Effector memory CD4-positive, alpha-beta T cell (primary cell): ENCODE data around the gene ADARB2.

ENCODE experiments used
- DNase-seq, 3 donors: peaks; one replicate each; pipeline ENCODE4 v3.0.0-alpha.2; 2020
- H3K27ac ChIP-seq: 2 replicates; pipeline ENCODE4 v1.7.0; 2013; ENCODE audit warnings: mild to moderate bottlenecking, low read length, moderate library complexity; ENCODE audit not compliant: insufficient read depth, poor library complexity, severe bottlenecking
- H3K27me3 ChIP-seq: replicated peaks from 2 replicates; pipeline ENCODE4 v1.7.0; 2013; ENCODE audit warnings: mild to moderate bottlenecking, low read length; ENCODE audit not compliant: insufficient read depth, control insufficient read depth, poor library complexity, severe bottlenecking
- H3K36me3 ChIP-seq: 2 replicates; pipeline ENCODE4 v1.7.0; 2013; ENCODE audit warnings: mild to moderate bottlenecking, low read length, moderate library complexity; ENCODE audit not compliant: control insufficient read depth, insufficient read depth
- H3K4me1 ChIP-seq: 2 replicates; pipeline ENCODE4 v1.7.0; 2013; ENCODE audit warnings: low read length, mild to moderate bottlenecking; ENCODE audit not compliant: control insufficient read depth, insufficient read depth, poor library complexity, severe bottlenecking
- H3K4me3 ChIP-seq: 2 replicates; pipeline ENCODE4 v1.7.0; 2013; ENCODE audit warnings: low read length, low read depth, mild to moderate bottlenecking; ENCODE audit not compliant: insufficient read depth, poor library complexity, severe bottlenecking
- H3K9me3 ChIP-seq: 2 replicates; pipeline ENCODE4 v1.7.0; 2013; ENCODE audit warnings: mild to moderate bottlenecking, low read length, moderate library complexity; ENCODE audit not compliant: control insufficient read depth

The ADARB2 gene

DNA sequence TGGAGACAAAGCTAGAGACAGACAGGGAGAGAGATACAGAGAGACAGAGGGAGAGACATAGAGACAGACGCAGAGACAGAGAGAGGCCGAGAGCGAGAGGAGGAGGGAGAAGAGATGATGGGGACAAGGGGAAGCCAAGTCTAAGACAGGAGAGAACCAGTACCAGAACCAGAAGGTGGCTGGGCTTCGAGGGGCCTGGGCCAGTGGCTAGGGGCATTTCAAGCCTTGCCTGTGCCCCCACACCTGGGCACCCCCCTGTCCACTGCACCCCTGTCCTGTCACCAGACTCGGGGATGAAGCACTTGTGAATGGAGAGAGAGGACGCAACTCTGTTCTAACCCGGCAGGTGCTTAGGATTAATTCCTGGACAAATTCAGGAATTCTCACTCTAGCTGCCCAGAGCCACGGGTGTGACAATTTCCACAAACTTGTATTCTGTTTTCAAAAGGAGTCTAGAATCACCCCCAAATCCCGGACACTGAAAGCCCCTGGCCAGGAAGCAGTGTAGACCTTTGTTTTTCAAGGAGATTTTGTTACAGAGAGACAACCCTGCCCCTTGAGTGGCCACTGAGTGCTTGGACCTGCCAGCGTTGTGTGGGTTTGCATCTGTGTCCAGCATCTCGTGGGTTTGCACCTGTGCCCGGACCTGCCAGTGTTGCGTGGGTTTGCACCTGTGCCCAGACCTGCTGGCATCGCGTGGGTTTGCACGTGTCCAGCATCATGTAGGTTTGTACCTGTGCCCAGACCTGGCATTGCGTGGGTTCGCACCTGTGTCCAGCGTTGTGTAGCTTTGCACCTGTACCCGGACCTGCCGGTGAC is 523.9 kb downstream of the ADARB2 start:
- Histone ChIP-seq H3K4me1 (no peaks in the 10 kb centered on the region), H3K27me3 (no peaks in the 10 kb centered on the region), H3K27ac (no peak overlapping the region), H3K36me3 (no peaks in the 10 kb centered on the region), H3K9me3 (no peaks in the 10 kb centered on the region), H3K4me3 (no peak overlapping the region)
- DNase-seq, result no peak

- H3K27ac ChIP-seq, result no peak overlapping the region
Measured at GRCh38 chr10:1212571-1213141, 524.7 kb downstream of the ADARB2 start.

DNA sequence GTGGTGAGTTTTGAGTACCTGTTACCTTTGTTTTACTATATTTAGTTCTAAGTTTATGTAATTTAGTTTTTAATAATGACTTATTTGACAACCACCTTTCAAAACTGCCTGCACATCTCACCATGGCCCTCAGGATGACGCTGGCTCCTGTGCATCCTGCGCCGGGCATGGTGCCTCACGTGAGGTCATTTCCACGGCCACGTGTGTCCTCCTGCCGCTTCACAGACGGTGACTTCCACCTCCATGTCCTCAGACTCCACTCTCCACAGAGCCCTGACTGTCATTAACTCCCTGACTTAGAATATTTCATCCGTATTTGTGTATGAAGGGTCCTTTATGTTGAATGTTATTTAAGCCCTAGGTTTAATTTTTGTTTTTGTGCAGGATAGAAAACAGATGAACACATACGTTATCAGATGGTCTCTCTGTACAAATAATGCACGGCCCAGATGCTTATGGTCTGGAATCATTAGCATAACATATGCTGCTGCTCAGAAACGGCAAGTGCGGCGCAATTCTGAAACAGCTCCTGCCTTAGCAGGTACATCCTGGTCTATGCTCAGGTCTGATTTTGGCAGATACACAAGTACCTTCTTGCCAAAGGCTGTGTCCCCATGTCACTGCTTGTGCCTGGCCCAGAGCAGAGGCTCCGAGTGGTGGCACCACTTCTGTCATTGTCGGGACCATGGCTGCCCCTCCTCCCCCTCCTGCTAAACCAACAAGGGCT is 525.3 kb downstream of the ADARB2 start:
- DNase-seq, result no peak
- Histone ChIP-seq H3K36me3 (no peaks in the 10 kb centered on the region), H3K4me3 (no peak overlapping the region)

More at GRCh38 chr10:1212571-1213141, 524.7 kb downstream of the ADARB2 start:
- H3K4me3 ChIP-seq, result no peak overlapping the region
- H3K27me3 ChIP-seq, result no peaks in the 10 kb centered on the region
- H3K9me3 ChIP-seq, result no peaks in the 10 kb centered on the region
- no peaks in the 10 kb centered on the region for H3K4me1 ChIP-seq
- DNase-seq, result no peak
- H3K36me3 ChIP-seq, result no peaks in the 10 kb centered on the region

GRCh38 chr10:1210667-1211066 is 526.7 kb downstream of the ADARB2 start:
- no peak for DNase-seq
- no peaks in the 10 kb centered on the region for H3K27me3 ChIP-seq
- H3K4me3 ChIP-seq, result no peak overlapping the region
- H3K27ac ChIP-seq, result no peak overlapping the region
- H3K9me3 ChIP-seq, result no peaks in the 10 kb centered on the region
- no peaks in the 10 kb centered on the region for H3K36me3 ChIP-seq
- no peaks in the 10 kb centered on the region for H3K4me1 ChIP-seq

More for the DNA sequence above, 525.3 kb downstream of the ADARB2 start:
- no peaks in the 10 kb centered on the region for H3K9me3 ChIP-seq
- no peaks in the 10 kb centered on the region for H3K27me3 ChIP-seq
- H3K4me1 ChIP-seq, result no peaks in the 10 kb centered on the region
- H3K27ac ChIP-seq, result no peak overlapping the region

- Histone ChIP-seq H3K27ac (no peak overlapping the region), H3K4me1 (no peaks in the 10 kb centered on the region), H3K27me3 (no peaks in the 10 kb centered on the region), H3K4me3 (no peak overlapping the region), H3K9me3 (no peaks in the 10 kb centered on the region), H3K36me3 (no peaks in the 10 kb centered on the region)
- DNase-seq, result no peak
Measured at GRCh38 chr10:1209355-1209979, 527.9 kb downstream of the ADARB2 start.

DNA sequence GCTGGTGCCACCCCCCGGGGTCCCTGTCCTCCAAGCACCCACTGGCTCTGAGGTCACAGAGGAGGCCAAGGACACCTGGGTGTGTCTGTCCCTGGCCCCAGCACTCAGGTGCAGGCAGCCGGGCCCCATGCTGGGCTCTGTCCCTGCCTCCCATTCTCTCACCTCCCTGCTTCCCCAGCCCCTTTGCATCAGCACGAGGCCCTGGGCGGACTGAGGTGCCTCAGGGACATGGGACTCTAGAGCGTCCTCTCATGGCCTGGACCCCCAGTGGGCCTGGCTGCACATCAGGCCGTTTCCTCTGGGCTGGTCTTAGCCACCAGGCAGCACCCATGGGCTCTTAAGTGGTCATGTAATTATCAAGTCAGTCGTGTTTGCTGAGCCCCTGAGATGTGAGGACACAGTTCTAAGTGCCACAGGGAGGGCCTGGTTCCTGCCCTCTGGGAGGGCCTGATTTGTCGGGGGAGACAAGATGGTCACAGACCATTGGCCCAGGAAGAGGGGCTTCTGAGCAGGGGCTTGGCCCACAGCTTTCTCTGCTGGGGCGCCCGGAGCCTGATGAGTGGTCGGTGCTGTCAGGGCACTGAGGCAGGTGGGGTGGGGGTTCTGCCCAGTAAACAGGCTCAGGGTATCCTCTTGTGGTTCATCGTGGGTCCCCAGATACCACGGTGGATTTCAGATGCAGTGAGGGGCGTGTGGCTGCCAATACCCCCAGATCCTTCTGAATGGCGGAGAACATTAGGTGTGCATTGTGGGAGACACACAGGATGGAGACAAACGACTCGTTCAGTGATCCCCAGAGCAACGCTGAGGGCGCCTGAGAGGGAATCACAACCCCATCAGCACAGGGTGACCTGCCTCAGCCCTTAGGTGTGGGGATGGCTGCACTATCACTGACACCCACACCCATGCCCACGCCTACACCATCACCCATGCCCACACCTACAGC is 528.7 kb downstream of the ADARB2 start:
- H3K36me3 ChIP-seq, result no peaks in the 10 kb centered on the region
- no peak overlapping the region for H3K27ac ChIP-seq
- no peak overlapping the region for H3K4me3 ChIP-seq
- H3K9me3 ChIP-seq, result no peaks in the 10 kb centered on the region
- H3K27me3 ChIP-seq, result no peaks in the 10 kb centered on the region
- H3K4me1 ChIP-seq, result no peaks in the 10 kb centered on the region
- no peak for DNase-seq

- H3K4me3 ChIP-seq, result no peak overlapping the region
- H3K36me3 ChIP-seq, result no peaks in the 10 kb centered on the region
- no peak overlapping the region for H3K27ac ChIP-seq
- no peaks in the 10 kb centered on the region for H3K27me3 ChIP-seq
- no peaks in the 10 kb centered on the region for H3K9me3 ChIP-seq
- H3K4me1 ChIP-seq, result no peaks in the 10 kb centered on the region
- no peak for DNase-seq
Measured at GRCh38 chr10:1206601-1207000, 530.7 kb downstream of the ADARB2 start.

- no peak for DNase-seq
- H3K36me3 ChIP-seq, result no peaks in the 10 kb centered on the region
- no peaks in the 10 kb centered on the region for H3K4me1 ChIP-seq
- no peaks in the 10 kb centered on the region for H3K27me3 ChIP-seq
- H3K9me3 ChIP-seq, result no peaks in the 10 kb centered on the region
- H3K27ac ChIP-seq, result no peak overlapping the region
- no peak overlapping the region for H3K4me3 ChIP-seq
Measured at GRCh38 chr10:1206101-1206500, 531.2 kb downstream of the ADARB2 start.

DNA sequence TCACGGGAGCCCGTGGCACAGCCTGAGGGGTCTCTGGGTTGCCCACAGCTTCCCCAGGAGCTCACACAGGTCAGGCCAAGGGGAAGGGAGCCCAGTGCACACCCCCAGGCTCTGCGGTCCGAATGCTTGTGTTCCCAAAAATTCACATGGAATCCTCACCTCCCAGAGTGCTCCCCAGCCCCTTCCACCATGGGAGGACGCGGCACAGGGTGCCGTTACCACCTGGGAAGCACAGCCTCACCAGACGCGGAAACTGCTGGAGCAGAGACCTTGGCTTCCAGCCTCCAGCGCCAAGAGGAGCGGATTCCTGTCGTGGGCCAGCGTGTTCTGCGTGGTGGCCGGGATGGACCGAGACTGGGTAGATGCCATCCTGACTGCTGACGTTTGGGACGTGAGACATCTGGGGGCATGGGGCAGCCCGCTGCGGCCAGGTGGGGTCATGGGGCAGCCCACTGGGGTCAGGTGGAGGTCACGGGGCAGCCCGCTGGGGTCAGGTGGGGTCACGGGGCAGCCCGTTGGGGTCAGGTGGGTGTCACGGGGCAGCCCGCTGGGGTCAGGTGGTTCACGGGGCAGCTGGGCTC is 531.8 kb downstream of the ADARB2 start:
- no peak for DNase-seq
- Histone ChIP-seq H3K4me1 (no peaks in the 10 kb centered on the region), H3K27ac (no peak overlapping the region), H3K36me3 (no peaks in the 10 kb centered on the region), H3K4me3 (no peak overlapping the region), H3K27me3 (no peaks in the 10 kb centered on the region), H3K9me3 (no peaks in the 10 kb centered on the region)
